Measurements from ENCODE around the gene NUPR2.
"Not testable (repeated sequence)": the region's sequence is repeated elsewhere in the genome, so short reads cannot be mapped to it uniquely, and the experiment has no call there.

NUPR2 gene, protein sequence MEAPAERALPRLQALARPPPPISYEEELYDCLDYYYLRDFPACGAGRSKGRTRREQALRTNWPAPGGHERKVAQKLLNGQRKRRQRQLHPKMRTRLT

DNA sequence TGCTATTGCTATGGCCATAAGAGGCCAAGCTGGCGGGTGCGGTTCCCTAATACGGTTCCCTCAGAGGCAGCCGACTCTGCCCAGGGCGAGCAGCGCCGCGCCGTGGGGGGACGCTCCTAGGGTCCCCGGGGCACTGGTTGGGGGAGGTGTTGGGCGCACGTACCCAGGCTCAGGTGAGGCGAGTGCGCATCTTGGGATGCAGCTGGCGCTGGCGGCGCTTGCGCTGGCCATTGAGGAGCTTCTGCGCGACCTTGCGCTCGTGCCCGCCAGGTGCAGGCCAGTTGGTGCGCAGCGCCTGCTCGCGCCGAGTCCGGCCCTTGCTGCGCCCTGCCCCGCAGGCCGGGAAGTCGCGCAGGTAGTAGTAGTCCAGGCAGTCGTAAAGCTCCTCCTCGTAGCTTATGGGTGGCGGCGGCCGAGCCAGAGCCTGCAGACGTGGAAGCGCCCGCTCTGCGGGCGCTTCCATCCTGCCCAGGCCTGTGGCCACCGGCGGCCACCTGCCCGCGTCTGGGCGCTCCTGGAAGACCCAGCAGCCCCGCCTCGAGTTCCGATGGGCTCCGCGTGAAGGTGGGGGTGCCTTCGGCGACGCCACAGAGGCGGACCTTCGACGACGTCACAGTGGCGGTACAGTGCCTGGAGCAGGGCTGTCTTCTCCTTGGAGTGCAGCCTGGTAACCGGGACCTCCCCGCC lies at the start of gene NUPR2:
Gene NUPR2 (minus strand): TSS at position 566 of the 687 bp plus-strand sequence. CDS start 103 bp downstream, at position 463.
- H3K4me3 ChIP-seq (ENCODE audit: control insufficient read depth, low read depth, low read length), result no peak within 1 kb of the TSS
- DNase-seq (ENCODE audit: low read depth), result no peak
- TF ChIP-seq, protein P1, sequence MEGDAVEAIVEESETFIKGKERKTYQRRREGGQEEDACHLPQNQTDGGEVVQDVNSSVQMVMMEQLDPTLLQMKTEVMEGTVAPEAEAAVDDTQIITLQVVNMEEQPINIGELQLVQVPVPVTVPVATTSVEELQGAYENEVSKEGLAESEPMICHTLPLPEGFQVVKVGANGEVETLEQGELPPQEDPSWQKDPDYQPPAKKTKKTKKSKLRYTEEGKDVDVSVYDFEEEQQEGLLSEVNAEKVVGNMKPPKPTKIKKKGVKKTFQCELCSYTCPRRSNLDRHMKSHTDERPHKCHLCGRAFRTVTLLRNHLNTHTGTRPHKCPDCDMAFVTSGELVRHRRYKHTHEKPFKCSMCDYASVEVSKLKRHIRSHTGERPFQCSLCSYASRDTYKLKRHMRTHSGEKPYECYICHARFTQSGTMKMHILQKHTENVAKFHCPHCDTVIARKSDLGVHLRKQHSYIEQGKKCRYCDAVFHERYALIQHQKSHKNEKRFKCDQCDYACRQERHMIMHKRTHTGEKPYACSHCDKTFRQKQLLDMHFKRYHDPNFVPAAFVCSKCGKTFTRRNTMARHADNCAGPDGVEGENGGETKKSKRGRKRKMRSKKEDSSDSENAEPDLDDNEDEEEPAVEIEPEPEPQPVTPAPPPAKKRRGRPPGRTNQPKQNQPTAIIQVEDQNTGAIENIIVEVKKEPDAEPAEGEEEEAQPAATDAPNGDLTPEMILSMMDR (conservative IDR thresholded peaks at IDR 0.05; ENCODE audit: control insufficient read depth, insufficient read depth, low read depth, low read length), result no peak

DNA sequence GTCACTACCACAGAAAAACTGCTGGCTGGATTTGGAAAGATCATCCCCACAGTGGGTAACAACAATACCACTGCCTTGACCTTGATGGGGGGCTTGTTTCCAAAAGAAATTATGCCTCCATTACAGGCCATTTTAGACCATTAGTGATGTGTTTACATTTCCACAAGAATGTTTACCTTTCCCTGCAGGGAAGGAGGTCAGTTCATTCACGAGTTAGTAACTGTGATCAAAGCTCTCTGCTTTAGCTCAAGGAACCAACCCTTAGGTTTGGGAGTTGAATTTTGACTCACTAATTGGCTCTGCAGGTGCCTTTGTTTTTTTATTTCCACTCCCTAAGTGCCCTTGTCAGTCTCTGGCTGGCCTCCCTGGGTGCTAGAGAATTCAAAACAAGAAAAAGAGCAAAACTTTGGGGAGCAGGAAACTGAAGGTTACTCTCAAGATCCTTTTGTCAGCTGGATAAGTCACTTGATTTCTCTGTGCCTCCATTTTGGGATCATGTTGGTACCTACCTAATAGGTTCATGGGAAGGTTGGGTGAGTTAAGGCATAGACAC lies 41.1 kb upstream of the NUPR2 start:
- TF ChIP-seq, protein P1 (conservative IDR thresholded peaks at IDR 0.05; ENCODE audit: control insufficient read depth, insufficient read depth, low read depth, low read length), result no peak
- H3K4me3 ChIP-seq (ENCODE audit: control insufficient read depth, low read depth, low read length), result no peak overlapping the region
- DNase-seq (ENCODE audit: low read depth), result no peak

DNA sequence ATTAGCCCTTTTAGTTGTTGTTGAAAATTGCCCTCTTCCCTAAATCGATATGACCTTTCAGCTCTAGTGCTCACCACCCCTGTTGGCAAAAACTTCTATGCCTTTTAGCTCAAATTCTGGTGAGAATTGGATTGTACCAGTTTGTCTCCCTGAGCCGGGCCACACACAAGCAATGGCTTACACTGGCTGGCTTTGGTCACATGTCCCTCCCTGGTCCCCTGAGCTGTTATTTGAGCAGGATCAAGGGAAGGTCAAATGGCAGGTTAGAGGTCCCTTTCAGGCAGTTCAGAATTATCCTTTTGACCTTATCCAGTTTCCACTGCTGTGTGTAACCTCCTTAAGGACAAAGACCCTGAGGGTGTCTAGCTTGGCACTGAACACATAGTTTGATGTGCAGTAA lies 14.8 kb upstream of the NUPR2 start:
- not testable (repeated sequence) for H3K4me3 ChIP-seq (ENCODE audit: control insufficient read depth, low read depth, low read length); DNase-seq (ENCODE audit: low read depth)

DNA sequence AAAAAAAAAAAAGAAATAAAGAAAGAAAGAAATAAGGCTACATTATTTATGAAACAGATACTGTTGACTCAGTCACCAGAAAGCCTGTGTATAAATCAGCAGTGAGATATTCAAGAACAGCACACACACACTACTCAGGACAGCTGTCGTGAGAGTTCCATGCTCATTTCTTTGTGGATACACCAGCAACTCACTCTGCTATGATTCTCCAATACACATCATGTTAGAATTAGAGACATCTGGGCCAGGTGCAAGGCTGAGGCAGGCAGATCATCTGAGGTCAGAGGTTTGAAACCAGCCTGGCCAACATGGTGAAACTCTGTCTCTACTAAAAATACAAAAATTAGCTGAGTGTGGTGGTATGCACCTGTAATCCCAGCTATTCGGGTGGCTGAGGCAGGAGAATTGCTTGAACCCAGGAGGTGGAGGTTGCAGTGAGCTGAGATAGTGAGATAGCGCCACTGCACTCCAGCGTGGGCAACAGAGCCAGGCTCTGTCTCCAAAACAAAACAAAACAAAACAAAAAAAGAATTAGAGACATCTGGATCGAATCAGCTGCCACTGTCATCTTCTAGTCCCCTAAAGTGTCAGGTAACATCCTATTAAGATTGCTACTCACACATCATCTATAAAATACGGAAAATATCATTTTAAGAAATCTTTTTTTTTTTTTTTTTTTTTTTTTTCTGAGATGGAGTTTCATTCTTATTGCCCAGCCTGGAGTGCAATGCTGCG lies 11.2 kb upstream of the NUPR2 start:
- TF ChIP-seq, protein P1 (conservative IDR thresholded peaks at IDR 0.05; ENCODE audit: control insufficient read depth, insufficient read depth, low read depth, low read length), result no peak
- H3K4me3 ChIP-seq (ENCODE audit: control insufficient read depth, low read depth, low read length), result no peak overlapping the region
- DNase-seq (ENCODE audit: low read depth), result no peak

DNA sequence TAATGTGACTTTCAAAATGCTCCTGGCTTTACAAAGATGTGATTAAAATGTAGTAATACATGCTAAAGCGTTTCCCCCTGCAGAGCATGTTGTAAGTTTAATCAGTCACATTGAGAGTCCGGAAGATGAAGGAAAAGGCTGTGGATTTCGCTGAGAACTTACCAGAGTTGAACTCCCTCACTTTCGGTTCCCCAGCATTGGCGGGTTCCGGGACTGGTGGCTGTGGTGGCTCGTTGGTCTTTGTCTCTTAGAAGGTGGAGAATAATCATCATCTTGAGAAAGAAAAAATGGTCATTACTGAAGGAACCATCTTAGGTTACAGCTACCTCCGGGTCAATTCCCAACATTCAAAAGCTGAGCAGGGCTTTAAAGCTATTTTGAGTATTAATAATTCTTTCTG lies 9.6 kb upstream of the NUPR2 start:
- H3K4me3 ChIP-seq (ENCODE audit: control insufficient read depth, low read depth, low read length), result no peak overlapping the region
- no peak for DNase-seq (ENCODE audit: low read depth)
- TF ChIP-seq, protein P1 (conservative IDR thresholded peaks at IDR 0.05; ENCODE audit: control insufficient read depth, insufficient read depth, low read depth, low read length), result no peak

DNA sequence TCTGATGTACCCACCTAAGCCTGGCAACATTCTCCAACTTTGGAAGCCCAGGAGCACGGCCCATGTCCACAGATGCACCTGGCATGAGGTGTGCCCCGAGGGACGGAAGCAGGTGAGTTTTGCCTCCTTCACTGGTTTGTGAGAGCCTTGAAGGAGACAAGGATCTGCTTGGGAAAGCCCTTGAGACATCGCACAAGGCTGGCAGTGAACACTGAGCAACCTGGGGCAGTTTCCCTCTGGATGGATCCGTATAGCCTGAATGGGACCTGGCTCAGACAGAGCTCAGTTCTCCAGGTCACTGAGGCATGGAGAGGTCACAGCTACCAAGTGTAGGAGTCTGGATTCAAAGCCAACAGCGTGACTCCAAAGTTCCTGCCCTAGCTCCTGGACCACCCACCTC lies 8.8 kb upstream of the NUPR2 start:
- TF ChIP-seq, protein P1 (conservative IDR thresholded peaks at IDR 0.05; ENCODE audit: control insufficient read depth, insufficient read depth, low read depth, low read length), result no peak
- no peak overlapping the region for H3K4me3 ChIP-seq (ENCODE audit: control insufficient read depth, low read depth, low read length)

DNA sequence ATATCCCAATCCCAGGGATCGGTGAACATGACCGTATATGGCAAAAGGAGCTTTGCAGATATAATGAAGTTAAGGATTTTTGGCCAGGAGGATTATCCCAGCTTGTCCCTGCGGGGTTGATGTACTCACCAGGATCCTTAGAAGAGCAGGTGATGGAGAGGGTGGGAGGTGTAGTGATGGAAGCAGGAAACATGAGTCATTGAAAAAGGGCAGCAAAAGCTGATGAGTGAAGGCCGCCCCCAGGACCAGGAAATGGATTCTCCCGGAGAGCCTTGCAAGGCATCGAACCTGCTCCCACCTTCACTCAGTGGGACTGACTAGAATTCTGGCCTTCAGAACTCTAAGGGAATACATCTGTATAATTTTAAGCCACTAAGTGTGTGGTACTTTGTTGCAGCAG lies 5.2 kb upstream of the NUPR2 start:
- TF ChIP-seq, protein P1 (conservative IDR thresholded peaks at IDR 0.05; ENCODE audit: control insufficient read depth, insufficient read depth, low read depth, low read length), result no peak

More for the DNA sequence above, 8.8 kb upstream of the NUPR2 start:
- no peak for DNase-seq (ENCODE audit: low read depth)

DNA sequence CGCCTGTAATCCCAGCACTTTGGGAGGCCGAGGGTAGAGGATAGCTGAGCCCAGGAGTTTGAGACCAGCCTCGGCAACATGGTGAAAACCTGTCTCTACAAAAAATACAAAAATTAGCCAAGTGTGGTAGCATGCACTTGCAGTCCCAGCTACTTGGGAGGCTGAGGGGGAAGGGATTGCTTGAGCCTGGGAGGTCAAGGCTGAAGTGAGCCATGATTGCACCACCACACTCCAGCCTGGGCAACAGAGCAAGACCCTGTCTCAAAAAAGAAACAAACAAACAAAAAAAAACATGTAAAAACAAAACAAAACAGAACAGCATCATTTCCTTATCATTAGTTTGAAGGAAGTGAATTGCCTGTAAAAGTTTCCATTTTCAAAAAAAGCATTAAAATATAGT lies 4.0 kb downstream of the NUPR2 start:
- DNase-seq (ENCODE audit: low read depth); H3K4me3 ChIP-seq (ENCODE audit: control insufficient read depth, low read depth, low read length): not testable (repeated sequence)

More for the DNA sequence above, 5.2 kb upstream of the NUPR2 start:
- H3K4me3 ChIP-seq (ENCODE audit: control insufficient read depth, low read depth, low read length), result no peak overlapping the region
- DNase-seq (ENCODE audit: low read depth), result no peak
